CD14-positive monocyte (primary cell): Measurements from ENCODE around the gene DYNC2H1. TPM values are rescaled to one million over a fixed set of nuclear protein-coding genes. Genes with fewer than 3 reads are reported as not detected.

Source experiments
- DNase-seq, 3 donors: peaks; one replicate each; pipeline ENCODE4 v3.0.0-alpha.2; 2011 to 2022
- H2AFZ ChIP-seq: 2 replicates; pipeline ENCODE4 v1.6.0; 2012; ENCODE audit warnings: mild to moderate bottlenecking, low read depth, low read length, inconsistent platforms; ENCODE audit not compliant: insufficient read depth, poor library complexity, severe bottlenecking
- H3K27ac ChIP-seq, 2 donors: 1 replicate in 1 of 2; 2 replicates in 1 of 2; pipeline ENCODE4 v1.5.1; 2012 to 2013; ENCODE audit warnings: low read length in 2 of 2, control low read depth in 1 of 2, inconsistent platforms in 1 of 2, low read depth in 1 of 2, mild to moderate bottlenecking in 1 of 2
- H3K27me3 ChIP-seq, 2 donors: one replicate each; pipeline versions ENCODE4 v1.6.0 to v1.6.1; 2011 to 2013; ENCODE audit warnings: low read length in 2 of 2; ENCODE audit not compliant: control insufficient read depth in 2 of 2, insufficient read depth in 2 of 2
- H3K36me3 ChIP-seq, 2 donors: replicated peaks in 1 of 2; 1 replicate in 1 of 2; 2 replicates in 1 of 2; pipeline versions ENCODE4 v1.5.1 to v1.6.1; 2012 to 2013; ENCODE audit warnings: low read length in 2 of 2, control low read depth in 1 of 2, inconsistent platforms in 1 of 2, mild to moderate bottlenecking in 1 of 2; ENCODE audit not compliant: insufficient read depth in 2 of 2, control insufficient read depth in 1 of 2
- H3K4me1 ChIP-seq, 2 donors: 1 replicate in 1 of 2; 2 replicates in 1 of 2; pipeline versions ENCODE4 v1.5.1 to v1.6.1; 2012 to 2013; ENCODE audit warnings: low read length in 2 of 2, control low read depth in 1 of 2, inconsistent platforms in 1 of 2, mild to moderate bottlenecking in 1 of 2, moderate library complexity in 1 of 2; ENCODE audit not compliant: insufficient read depth in 2 of 2, control insufficient read depth in 1 of 2
- H3K4me2 ChIP-seq: replicated peaks from 2 replicates; pipeline ENCODE3; 2012; ENCODE audit warnings: low read length, moderate library complexity, mild to moderate bottlenecking; ENCODE audit not compliant: poor library complexity, severe bottlenecking; ENCODE audit errors: extremely low read depth
- H3K4me3 ChIP-seq, 3 experiments: fragments of 200-600 bp in 1 of 3; sonication (generic) in 1 of 3; replicated peaks in 1 of 3; 1 replicate in 2 of 3; 2 replicates in 1 of 3; pipeline ENCODE4 v1.5.1; 2011 to 2013; ENCODE audit warnings: low read length in 3 of 3, mild to moderate bottlenecking in 3 of 3, control low read depth in 2 of 3, low read depth in 2 of 3, inconsistent platforms in 1 of 3, moderate library complexity in 1 of 3
- H3K79me2 ChIP-seq: 2 replicates; pipeline ENCODE4 v1.6.0; 2012; ENCODE audit warnings: mild to moderate bottlenecking, control low read depth, inconsistent platforms, low read length, moderate library complexity; ENCODE audit not compliant: insufficient read depth
- H3K9ac ChIP-seq: 2 replicates; pipeline ENCODE4 v1.6.0; 2017; ENCODE audit warnings: low read length, mild to moderate bottlenecking; ENCODE audit not compliant: insufficient read depth, poor library complexity, severe bottlenecking
- H3K9me3 ChIP-seq, 2 donors: replicated peaks in 1 of 2; 1 replicate in 1 of 2; 2 replicates in 1 of 2; pipeline versions ENCODE4 v1.5.1 to v1.6.1; 2012 to 2013; ENCODE audit warnings: low read length in 2 of 2, control low read depth in 1 of 2; ENCODE audit not compliant: control insufficient read depth in 1 of 2, insufficient read depth in 1 of 2
- H4K20me1 ChIP-seq: 2 replicates; pipeline ENCODE4 v1.6.0; 2012; ENCODE audit warnings: mild to moderate bottlenecking, low read length, control low read depth, moderate library complexity; ENCODE audit not compliant: insufficient read depth
- H3K27ac Mint-ChIP-seq, 7 donors: one replicate each; pipeline ENCODE4 v1.8.0; 2020; ENCODE audit warnings: mild to moderate bottlenecking in 7 of 7, mixed read lengths in 7 of 7, moderate library complexity in 6 of 7, inconsistent platforms in 2 of 7
- H3K27me3 Mint-ChIP-seq, 3 donors: one replicate each; pipeline ENCODE4 v1.8.0; 2021 to 2022; ENCODE audit warnings: low read depth in 3 of 3, mild to moderate bottlenecking in 3 of 3, mixed read lengths in 3 of 3, moderate library complexity in 3 of 3, inconsistent platforms in 1 of 3
- H3K36me3 Mint-ChIP-seq, 2 donors: one replicate each; pipeline ENCODE4 v1.8.0; 2020; ENCODE audit warnings: mixed read lengths in 2 of 2, inconsistent platforms in 1 of 2, mild to moderate bottlenecking in 1 of 2
- H3K4me1 Mint-ChIP-seq: one replicate; pipeline ENCODE4 v1.8.0; 2020; ENCODE audit warnings: mild to moderate bottlenecking, mixed read lengths
- H3K4me3 Mint-ChIP-seq, 2 donors: one replicate each; pipeline ENCODE4 v1.8.0; 2020; ENCODE audit warnings: mild to moderate bottlenecking in 2 of 2, mixed read lengths in 2 of 2, moderate library complexity in 1 of 2
- H3K9me3 Mint-ChIP-seq, 7 donors: one replicate each; pipeline ENCODE4 v1.8.0; 2020 to 2022; ENCODE audit warnings: mixed read lengths in 7 of 7, mild to moderate bottlenecking in 6 of 7, moderate library complexity in 6 of 7, inconsistent platforms in 2 of 7
- CTCF ChIP-seq: fragments of 200-600 bp; IDR thresholded peaks from one replicate; pipeline ENCODE4 v1.8.0; 2022; ENCODE audit warnings: antibody characterized with exemption, mild to moderate bottlenecking
- WGBS: methylation state at CpG from one replicate; pipeline ENCODE4 v1.1.5; 2013; ENCODE audit warnings: missing lambda C conversion rate; ENCODE audit not compliant: insufficient coverage; 5-methylcytosine and 5-hydroxymethylcytosine counted together
- intact Hi-C, 2 donors: fragments of 100-400 bp; cut with micrococcal nuclease; formaldehyde crosslinking; loops; one replicate each; pipeline versions ENCODE4 v1.15.0 to v1.15.1; 2023
- polyA plus RNA-seq, 3 donors: library from polyadenylated mRNA; depleted of rRNA in 1 of 3; unstranded in 2 of 3; stranded (reverse) in 1 of 3; fragments of 300-500 nt in 2 of 3; fragments of >200 nt in 1 of 3; fragmentation: Illumina TruSeq in 2 of 3; gene quantifications; 1 replicate in 2 of 3; 2 replicates in 1 of 3; pipeline ENCODE4 v1.2.3, GENCODE V29; 2012 to 2021

Gene DYNC2H1
- polyA plus RNA-seq, 3 donors: 0.10 to 1.5 (median 0.36) TPM

GRCh38 chr11:103471546-103471945, 362.3 kb downstream of the DYNC2H1 start:
- Histone ChIP-seq H3K27ac (no peak overlapping the region), H3K4me2 (no peak overlapping the region), H2AFZ (no peak overlapping the region), H3K79me2 (no peaks in the 10 kb centered on the region), H3K4me3 (no peak overlapping the region), H3K27me3 (no peaks in the 10 kb centered on the region), H4K20me1 (no peaks in the 10 kb centered on the region), H3K4me1 (no peaks in the 10 kb centered on the region), H3K9me3 (no peaks in the 10 kb centered on the region), H3K9ac (no peak overlapping the region), H3K36me3 (no peaks in the 10 kb centered on the region)
- Mint-ChIP-seq H3K27ac (no peak overlapping the region), H3K27me3 (no peaks in the 10 kb centered on the region), H3K9me3 (peaks cover 0 to 3% (median 0%) of the 10 kb centered on the region in 7 donors), H3K4me3 (no peak overlapping the region), H3K4me1 (no peaks in the 10 kb centered on the region), H3K36me3 (no peaks in the 10 kb centered on the region)
- intact Hi-C loops: no loop called here
- WGBS: 93% methylated on average over 4 of the region's 4 CpGs
- DNase-seq: no peak
- TF ChIP-seq CTCF: no peak

GRCh38 chr11:103476874-103477273, 367.6 kb downstream of the DYNC2H1 start:
- H2AFZ ChIP-seq: no peak overlapping the region
- intact Hi-C loops: no loop called here
- H3K27me3 Mint-ChIP-seq: no peaks in the 10 kb centered on the region
- TF ChIP-seq CTCF: no peak
- WGBS: no CpG with 5 or more reads among the region's 2 CpGs
- no peak overlapping the region for H3K4me2 ChIP-seq
- H3K9ac ChIP-seq: no peak overlapping the region
- H3K4me3 Mint-ChIP-seq: no peak overlapping the region
- no peaks in the 10 kb centered on the region for H3K9me3 ChIP-seq
- H3K36me3 ChIP-seq: no peaks in the 10 kb centered on the region
- H3K4me1 Mint-ChIP-seq: no peaks in the 10 kb centered on the region
- no peaks in the 10 kb centered on the region for H3K36me3 Mint-ChIP-seq
- H3K27ac Mint-ChIP-seq: no peak overlapping the region
- no peak overlapping the region for H3K4me3 ChIP-seq
- no peaks in the 10 kb centered on the region for H3K4me1 ChIP-seq
- no peaks in the 10 kb centered on the region for H3K79me2 ChIP-seq
- DNase-seq: no peak
- no peaks in the 10 kb centered on the region for H4K20me1 ChIP-seq
- peaks cover 0 to 4% (median 0%) of the 10 kb centered on the region in 7 donors for H3K9me3 Mint-ChIP-seq
- no peaks in the 10 kb centered on the region for H3K27me3 ChIP-seq
- no peak overlapping the region for H3K27ac ChIP-seq
